Osteocyte (in vitro differentiated cells): ENCODE results near the gene S100A10. TPM values are rescaled to one million over a fixed set of nuclear protein-coding genes. Genes with fewer than 3 reads are reported as not detected.

Experiments used
- DNase-seq: peaks from one replicate; pipeline ENCODE4 v3.0.0; 2021; ENCODE audit warnings: mixed read lengths; ENCODE audit not compliant: unreplicated experiment; ENCODE audit errors: extremely low spot score
- H3K27ac Mint-ChIP-seq: one replicate; pipeline ENCODE4 v1.8.0; 2021; ENCODE audit warnings: mild to moderate bottlenecking, mixed read lengths; ENCODE audit not compliant: unreplicated experiment
- H3K27me3 Mint-ChIP-seq: one replicate; pipeline ENCODE4 v1.8.0; 2021; ENCODE audit warnings: mixed read lengths; ENCODE audit not compliant: unreplicated experiment
- H3K36me3 Mint-ChIP-seq: one replicate; pipeline ENCODE4 v1.8.0; 2021; ENCODE audit warnings: mixed read lengths; ENCODE audit not compliant: unreplicated experiment
- H3K4me1 Mint-ChIP-seq: one replicate; pipeline ENCODE4 v1.8.0; 2021; ENCODE audit warnings: mixed read lengths; ENCODE audit not compliant: unreplicated experiment
- H3K4me3 Mint-ChIP-seq: one replicate; pipeline ENCODE4 v1.8.0; 2021; ENCODE audit warnings: mild to moderate bottlenecking, moderate library complexity, mixed read lengths; ENCODE audit not compliant: unreplicated experiment
- H3K9me3 Mint-ChIP-seq: one replicate; pipeline ENCODE4 v1.8.0; 2021; ENCODE audit warnings: mixed read lengths; ENCODE audit not compliant: unreplicated experiment
- total RNA-seq: library from RNA; stranded (reverse); gene quantifications from 2 replicates; pipeline ENCODE4 v1.2.1, GENCODE V29; 2021
- TF ChIP-seq, protein P1 (sequence below): fragments of 200-600 bp; sonication (generic); IDR thresholded peaks from 2 replicates; pipeline ENCODE4 v1.5.0; 2021; ENCODE audit warnings: antibody characterized with exemption, mild to moderate bottlenecking, moderate library complexity

Gene S100A10
- total RNA-seq, 1 donor from 2014 or later, result 234 TPM

DNA sequence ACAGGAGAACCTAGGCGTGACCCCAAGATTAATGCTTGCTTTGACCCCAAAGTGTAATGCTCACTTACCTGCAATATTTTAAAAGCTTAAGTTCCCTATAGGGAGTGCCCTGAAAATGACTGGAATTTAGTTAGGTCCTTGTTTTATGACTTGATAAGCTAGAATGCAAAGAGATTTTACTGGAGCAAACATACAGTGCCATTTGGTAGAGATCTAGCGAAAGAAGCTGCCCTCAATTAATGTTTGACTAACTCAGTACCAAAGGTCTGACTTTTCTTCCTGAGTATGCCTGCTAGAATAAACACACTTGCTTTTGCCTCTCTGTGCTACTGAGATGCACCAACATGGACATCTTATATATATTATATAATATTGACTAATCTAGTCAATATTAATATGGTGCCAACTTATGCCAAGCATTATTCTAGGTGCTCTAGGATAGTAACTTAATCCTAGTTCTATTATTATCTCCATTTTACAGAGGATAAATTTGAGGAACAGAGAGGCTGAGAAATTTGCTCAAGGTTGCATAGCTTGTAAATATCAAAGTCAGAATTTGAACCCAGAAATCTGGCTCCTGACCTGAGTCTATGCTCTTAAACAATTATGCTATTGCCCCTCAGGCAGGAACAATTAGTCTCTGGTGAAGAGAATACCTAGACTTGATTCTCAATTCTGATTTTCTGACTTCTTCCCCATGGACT lies 18.2 kb downstream of the S100A10 start:
- TF ChIP-seq, protein P1, sequence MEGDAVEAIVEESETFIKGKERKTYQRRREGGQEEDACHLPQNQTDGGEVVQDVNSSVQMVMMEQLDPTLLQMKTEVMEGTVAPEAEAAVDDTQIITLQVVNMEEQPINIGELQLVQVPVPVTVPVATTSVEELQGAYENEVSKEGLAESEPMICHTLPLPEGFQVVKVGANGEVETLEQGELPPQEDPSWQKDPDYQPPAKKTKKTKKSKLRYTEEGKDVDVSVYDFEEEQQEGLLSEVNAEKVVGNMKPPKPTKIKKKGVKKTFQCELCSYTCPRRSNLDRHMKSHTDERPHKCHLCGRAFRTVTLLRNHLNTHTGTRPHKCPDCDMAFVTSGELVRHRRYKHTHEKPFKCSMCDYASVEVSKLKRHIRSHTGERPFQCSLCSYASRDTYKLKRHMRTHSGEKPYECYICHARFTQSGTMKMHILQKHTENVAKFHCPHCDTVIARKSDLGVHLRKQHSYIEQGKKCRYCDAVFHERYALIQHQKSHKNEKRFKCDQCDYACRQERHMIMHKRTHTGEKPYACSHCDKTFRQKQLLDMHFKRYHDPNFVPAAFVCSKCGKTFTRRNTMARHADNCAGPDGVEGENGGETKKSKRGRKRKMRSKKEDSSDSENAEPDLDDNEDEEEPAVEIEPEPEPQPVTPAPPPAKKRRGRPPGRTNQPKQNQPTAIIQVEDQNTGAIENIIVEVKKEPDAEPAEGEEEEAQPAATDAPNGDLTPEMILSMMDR, result no peak
- Mint-ChIP-seq H3K27me3 (no peaks in the 10 kb centered on the region), H3K9me3 (no peaks in the 10 kb centered on the region), H3K4me3 (no peak overlapping the region), H3K27ac (no peak overlapping the region), H3K36me3 (no peaks in the 10 kb centered on the region), H3K4me1 (peaks cover 52% of the 10 kb centered on the region)
- DNase-seq, result no peak

DNA sequence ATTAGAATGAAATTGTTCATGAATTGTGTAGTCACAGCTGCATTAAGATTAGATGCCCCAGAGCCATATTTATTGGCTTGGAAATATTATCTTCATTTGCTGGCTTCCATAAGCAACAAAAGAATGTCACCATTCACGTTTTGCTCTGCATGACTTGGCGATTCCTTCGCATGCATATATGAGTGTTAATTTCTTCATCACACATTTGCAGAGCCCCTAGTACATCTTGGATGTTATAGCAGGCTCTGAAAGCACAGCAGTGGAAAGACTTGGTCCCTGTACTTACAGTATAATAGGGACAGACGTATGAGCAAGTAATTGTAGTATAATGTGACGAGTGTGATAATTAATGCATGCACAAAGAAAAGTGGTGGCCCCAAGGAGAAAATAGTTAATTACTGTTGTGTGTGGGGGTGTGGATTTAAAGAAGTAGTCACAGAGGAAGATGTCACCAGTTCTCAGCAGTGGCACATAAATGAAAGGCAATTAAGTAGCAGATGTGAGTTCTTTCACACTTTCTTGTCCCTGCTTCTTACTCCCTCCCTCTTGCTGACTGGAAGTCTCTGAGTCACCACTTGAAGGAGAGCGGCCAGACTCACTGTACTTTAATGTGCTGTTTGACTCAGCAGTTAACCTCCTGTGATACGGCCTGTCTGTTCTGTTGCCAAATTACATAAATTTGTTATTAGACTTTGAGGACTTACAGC lies 21.0 kb downstream of the S100A10 start:
- no peak for DNase-seq
- Mint-ChIP-seq H3K36me3 (no peaks in the 10 kb centered on the region), H3K4me1 (peaks cover 44% of the 10 kb centered on the region), H3K9me3 (no peaks in the 10 kb centered on the region), H3K27me3 (no peaks in the 10 kb centered on the region), H3K4me3 (no peak overlapping the region), H3K27ac (no peak overlapping the region)
- TF ChIP-seq, protein P1, result no peak

DNA sequence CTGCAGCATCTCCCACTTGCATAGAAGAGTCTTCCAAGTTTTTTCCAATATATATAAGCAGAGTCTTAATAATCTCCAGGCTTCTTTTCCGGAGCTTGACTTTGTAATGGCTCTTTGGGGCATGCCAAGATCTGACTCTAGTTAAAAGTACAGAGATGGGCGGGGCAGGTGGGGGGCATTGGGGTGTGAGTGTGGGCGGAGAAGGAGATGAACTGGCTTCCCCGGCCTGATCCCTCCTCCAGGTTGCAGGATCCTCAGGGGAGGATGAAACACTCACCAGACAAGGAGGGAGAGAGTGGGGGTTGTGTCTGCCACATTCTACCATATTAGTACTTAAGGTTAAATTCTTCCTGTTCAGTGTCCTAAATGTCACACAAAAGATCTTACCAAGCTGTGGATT lies 23.0 kb downstream of the S100A10 start:
- H3K4me1 Mint-ChIP-seq, result peaks cover 30% of the 10 kb centered on the region
- H3K36me3 Mint-ChIP-seq, result no peaks in the 10 kb centered on the region
- no peak overlapping the region for H3K4me3 Mint-ChIP-seq
- no peak overlapping the region for H3K27ac Mint-ChIP-seq
- no peaks in the 10 kb centered on the region for H3K9me3 Mint-ChIP-seq
- TF ChIP-seq, protein P1, result no peak
- no peaks in the 10 kb centered on the region for H3K27me3 Mint-ChIP-seq
- DNase-seq, result no peak

DNA sequence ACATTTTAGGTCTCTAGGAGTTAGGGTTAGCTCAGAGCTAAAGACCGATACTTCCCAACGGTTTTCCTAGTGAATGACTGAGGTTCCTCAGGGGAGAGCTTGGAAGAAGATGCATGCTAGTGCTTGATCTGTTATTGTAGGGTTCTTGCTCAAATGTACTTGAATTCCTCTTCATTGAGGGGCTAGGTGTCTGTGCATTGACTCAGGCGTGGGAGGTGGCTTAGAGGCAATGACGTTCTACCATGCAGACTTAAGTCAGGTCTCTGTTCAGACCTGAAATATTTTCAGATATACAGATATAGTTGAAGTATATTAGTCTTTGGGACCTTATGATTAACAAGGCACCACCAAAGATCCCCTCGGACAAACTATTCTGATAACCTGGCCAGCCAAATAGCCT lies 23.5 kb downstream of the S100A10 start:
- Mint-ChIP-seq H3K27ac (no peak overlapping the region), H3K4me1 (peaks cover 30% of the 10 kb centered on the region)

More for the DNA sequence above, 23.5 kb downstream of the S100A10 start:
- Mint-ChIP-seq H3K9me3 (no peaks in the 10 kb centered on the region), H3K4me3 (no peak overlapping the region), H3K27me3 (no peaks in the 10 kb centered on the region), H3K36me3 (no peaks in the 10 kb centered on the region)
- TF ChIP-seq, protein P1, result no peak
- no peak for DNase-seq
